C4-2B (cell line): ENCODE results near the gene TUBB3.

Experiments
- CTCF ChIP-seq: fragments of 450-650 bp; conservative IDR thresholded peaks from 2 replicates; pipeline ENCODE4 v1.5.1; 2017; ENCODE audit warnings: mild to moderate bottlenecking
- ZFX ChIP-seq: fragments of 450-650 bp; IDR thresholded peaks from 2 replicates; pipeline ENCODE4 v1.6.1; 2017

DNA sequence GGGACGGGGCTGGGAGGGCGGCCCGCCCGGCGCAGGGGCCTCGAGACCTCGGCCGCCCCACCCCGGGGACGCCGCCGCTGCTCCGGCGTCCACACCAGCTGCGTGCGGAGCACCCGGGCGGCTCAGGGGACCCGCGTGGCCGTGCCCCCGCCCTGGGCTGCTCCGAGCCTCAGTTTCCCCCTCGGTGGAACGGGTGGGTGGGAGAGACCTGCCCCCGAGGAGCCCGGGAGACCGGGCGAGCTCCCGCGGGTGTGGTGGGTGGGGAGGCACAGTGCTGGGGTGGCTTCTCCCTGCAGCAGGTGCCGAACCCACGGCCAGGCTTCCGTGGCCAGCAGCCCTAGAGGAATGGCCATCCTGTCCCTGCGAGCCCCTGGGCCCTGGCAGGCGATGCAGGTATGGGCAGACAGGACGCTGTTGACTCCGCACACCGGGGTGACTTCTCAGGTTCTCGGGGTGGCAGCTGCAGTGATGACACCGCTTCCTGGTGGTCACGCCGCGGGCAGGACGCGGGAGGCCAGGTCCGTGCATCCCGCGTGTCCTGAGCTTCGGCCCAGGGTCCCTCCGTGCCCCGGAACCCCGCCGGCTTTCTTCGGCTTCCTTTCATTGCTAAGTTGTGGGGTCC, 26.1 kb downstream of the TUBB3 start:
- TF ChIP-seq CTCF = no peak
- TF ChIP-seq ZFX = no peak
